ENCODE data around the gene VDR.
"Not testable (repeated sequence)": the region's sequence is repeated elsewhere in the genome, so short reads cannot be mapped to it uniquely, and the experiment has no call there.

The VDR gene

DNA sequence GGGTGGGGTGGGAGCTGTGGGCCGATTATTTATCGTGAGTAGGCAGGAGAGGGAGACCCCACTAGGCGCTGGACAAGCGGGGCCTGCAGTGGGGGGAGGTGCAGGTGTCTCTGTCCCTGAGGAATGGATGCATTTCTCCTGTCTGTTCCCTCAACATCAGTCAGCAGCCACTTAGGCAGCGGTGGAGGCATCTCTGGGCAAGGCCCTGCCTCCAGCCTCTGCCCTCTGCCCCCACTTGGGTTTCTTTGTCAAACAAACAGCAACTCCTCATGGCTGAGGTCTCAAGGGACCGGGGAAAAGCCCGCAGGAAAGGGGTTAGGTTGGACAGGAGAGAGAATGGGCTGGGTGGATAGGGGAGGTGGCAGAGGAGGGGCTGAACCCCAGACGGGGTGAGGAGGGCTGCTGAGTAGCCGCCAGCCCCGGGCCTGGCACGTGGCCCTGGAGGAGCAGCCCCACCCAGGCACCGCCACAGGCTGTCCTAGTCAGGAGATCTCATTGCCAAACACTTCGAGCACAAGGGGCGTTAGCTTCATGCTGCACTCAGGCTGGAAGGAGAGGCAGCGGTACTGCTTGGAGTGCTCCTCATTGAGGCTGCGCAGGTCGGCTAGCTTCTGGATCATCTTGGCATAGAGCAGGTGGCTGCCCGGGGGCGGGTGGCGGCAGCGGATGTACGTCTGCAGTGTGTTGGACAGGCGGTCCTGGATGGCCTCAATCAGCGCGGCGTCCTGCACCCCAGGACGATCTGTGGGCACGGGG lies 60.4 kb downstream of the VDR start:
- DNase-seq: no peak

DNA sequence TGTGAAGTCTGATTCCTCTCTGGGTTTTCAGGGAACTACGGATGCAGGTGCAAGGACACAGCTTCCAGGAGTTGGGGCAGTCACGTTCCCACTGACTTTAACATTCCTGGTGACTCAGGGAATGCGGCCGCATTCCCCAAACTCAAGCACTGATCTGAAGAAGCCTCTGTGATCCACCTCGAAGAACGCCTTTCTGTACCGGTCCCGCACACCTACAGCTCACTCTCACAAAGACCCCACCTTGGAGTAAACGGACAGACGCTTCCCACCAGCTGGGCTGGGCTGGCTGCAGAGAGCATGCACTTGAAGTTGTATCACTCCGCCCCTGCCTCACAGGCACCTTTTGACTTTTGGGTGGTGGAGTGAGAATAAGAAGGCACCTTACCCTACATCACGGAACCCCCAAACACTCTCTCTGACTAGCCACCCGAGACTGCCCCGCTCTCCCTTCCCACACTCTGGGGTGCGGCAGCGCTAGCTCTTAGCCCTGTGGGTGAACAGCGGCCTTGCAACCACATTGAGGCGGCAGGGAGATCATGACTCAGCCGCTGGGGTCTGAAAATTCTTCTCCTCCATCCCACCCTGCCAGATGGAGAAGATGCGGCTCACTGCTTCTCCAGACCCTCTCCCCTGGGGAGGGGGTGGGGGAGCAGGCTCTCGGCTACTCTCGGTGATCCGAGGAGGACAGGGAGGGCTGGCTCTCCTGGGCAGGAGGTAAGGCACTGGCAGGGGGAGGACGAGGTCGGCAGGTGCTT lies 61.4 kb downstream of the VDR start:
- no peak for DNase-seq

DNA sequence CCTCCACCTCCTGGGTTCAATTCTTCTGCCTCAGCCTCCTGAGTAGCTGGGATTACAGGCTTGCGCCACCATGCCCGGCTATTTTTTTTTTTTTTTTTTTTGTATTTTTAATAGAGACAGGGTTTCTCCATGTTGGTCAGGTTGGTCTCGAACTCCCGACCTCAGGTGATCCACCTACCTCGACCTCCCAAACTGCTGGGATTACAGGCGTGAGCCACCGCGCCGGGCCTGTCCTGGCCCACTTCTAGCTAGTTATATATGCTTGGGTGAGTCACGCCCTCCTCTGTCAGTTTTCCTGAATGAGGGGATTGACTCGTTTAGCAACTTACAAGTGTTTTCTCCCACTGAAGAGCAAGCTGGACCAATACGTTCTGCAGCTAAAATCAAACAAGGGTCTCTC lies 62.3 kb downstream of the VDR start:
- DNase-seq: not testable (repeated sequence)

DNA sequence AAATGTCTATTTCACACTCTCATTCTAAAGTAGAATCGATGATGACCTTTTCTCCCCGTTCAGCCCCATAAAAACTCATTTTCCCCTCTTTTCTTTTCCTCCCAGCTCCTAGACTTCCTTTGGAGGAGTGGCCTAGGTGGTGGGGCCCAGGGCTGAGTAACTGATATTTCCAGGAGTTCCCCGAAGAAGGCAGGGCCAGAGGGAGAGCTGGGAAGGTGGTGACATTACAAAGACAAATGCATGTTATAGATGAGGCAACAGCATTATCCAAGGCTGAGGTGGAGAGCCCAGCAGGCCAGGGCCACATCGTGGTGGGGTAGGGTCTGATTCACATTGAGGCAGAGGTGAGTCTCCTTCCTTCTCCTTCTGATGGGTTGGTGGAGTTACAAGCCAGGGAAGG lies 62.9 kb downstream of the VDR start:
- DNase-seq: no peak

DNA sequence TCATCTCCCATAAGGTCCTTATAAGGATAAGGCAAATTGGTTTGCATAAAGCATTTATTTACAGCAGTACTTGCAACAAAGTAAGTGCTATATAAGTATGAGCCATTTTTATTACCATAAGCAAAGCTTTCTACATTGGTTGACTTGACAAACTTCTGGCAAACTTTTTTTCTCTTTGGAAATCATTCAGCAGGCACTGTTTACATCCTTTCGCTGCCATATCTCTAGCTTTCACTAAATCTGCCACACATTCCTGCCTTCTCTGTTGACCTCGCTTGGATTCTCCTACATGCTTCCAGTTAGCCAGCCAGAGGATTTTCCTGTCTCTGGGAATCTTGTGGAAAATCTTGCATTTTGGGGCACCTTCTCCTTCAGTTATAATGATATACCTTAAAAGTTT lies 63.3 kb downstream of the VDR start:
- no peak for DNase-seq

DNA sequence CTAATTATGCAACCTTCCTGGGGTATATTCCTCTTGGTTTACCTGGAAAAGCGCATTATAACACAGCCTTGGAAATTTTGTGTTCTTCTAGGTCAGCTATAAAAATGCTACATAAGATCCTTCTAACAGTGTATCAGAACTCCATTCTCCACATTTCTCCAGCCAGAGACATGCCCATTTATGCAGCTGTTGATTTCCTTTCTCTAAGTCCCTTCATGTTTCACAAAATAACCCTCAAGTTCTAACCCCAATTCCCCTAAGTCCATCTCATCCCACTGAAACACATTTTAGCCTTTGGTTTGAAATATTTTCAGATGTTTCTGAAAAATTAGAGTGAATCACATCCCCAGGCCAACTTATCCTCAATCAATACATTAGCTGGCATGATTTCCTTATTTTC lies 64.2 kb downstream of the VDR start:
- DNase-seq: no peak

DNA sequence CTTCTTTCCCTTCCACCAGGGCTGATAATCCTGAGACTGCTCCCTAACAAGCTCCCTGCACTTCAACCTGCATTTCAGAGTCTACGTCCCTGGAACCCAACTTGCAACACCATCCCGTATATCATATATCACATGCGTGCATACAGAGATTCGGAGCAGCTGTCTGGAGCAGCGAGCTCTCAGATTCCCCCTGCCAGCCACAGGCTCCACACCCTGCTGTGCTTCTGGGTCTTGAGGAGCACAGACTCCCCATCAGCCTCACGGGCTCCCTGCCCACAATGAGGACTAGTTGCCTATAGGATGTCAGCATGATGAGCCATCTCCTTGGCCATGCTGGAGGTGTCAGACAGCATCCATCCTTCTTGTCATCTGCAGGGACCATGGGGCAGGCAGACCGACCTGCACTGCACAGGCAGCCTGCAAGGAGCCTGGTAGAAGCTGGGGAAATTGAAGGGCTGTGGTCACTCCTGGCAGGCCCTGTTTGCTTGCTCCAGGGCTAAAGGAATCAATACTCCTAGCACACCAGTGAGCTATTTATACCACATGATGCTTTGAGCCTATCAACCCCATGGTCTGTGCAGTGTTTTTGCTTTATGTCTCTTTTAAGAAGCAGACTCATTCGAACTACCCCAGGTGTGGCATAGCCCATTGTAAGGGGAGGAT lies 65.4 kb downstream of the VDR start:
- no peak for DNase-seq

DNA sequence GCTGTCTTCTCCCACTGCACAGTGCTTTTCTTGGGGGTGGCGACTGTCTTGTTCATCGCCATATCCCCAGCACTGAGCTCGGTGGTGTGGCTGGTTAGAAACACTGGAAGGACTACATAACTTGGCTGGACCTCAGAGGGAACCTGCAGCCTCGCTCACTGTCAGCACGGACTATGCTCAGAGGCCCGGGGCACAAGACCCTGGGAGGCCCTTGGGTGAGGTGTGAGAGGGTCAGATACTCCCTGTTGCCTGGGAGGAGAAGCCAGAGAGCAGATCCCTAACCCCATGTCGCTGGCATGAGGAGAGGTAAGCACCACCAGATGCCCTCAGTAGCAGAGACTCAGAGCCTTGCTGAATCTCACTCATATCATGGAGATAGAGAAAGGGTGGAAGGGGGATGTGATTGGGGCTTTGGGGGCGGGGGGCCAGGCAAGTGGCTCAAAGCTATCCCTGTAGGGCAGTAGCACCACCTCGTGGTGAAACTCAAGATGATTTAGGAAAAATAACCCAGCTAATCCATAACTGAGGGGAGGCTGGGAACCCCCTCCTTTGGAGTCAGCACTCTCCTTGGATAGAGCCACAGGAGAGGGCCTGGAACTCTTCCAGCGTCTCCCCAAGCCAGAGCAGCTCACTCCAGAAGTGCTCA lies 66.4 kb downstream of the VDR start:
- no peak for DNase-seq

DNA sequence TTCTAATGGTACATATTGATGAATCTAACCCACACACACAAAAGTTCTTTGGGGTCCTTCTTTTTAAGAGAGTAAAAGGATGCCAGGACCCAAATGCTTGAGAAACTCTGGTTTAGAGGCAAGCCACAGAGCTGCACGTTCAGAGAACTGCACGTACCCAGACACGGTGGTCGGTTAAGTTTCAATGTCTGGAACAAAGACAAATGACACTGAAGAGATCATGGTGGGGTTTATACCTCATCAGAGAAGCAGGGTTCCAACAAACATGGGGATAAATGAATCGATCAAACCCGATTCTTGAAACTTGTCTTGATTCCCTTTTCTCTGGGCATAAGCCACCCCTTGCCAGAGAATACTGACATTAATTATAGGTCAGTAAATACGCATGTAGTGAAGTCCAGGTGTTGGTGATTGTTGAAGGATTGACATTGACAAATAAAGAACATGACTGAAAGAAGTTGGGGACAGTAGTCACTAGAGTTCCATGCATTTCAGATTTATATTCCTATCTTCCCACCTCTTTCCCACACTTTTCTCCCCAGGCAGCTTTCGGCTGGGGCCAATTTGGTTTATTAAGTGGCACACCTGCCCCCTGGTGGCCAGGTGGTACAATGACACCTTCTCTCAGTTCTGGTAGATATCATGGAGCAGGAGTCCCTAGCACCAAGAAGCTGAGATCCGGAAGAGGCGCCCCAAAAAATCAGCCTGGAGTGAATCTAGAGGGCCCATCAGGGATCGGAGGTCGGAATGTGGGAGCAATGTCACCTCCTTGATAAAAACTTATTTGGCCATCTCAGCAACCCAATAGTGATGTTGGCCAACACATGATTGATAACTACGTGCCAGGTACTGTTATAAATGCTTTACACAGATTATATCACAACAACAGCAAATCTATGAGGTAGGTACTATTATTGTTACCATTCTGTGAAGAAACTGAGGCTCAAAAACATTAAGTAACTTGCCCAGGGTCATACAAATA lies 67.3 kb downstream of the VDR start:
- peak; percentile 65 for DNase-seq

DNA sequence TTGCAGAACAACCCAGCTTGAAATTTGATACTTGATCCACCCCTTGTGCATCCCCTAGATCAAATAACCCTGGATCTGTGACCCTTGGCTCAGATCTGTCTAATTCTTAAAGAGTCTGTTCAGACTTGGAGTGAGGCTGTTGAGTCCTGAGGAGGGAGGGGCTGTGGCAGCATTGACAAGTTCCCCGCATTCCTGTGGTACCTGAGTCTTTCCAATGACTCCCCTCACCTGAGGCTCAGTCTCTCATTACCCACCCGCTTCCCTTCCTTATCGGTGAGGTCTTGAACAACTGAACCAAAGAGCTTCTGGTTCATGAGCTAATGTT lies 69.0 kb downstream of the VDR start:
- no peak for DNase-seq

DNA sequence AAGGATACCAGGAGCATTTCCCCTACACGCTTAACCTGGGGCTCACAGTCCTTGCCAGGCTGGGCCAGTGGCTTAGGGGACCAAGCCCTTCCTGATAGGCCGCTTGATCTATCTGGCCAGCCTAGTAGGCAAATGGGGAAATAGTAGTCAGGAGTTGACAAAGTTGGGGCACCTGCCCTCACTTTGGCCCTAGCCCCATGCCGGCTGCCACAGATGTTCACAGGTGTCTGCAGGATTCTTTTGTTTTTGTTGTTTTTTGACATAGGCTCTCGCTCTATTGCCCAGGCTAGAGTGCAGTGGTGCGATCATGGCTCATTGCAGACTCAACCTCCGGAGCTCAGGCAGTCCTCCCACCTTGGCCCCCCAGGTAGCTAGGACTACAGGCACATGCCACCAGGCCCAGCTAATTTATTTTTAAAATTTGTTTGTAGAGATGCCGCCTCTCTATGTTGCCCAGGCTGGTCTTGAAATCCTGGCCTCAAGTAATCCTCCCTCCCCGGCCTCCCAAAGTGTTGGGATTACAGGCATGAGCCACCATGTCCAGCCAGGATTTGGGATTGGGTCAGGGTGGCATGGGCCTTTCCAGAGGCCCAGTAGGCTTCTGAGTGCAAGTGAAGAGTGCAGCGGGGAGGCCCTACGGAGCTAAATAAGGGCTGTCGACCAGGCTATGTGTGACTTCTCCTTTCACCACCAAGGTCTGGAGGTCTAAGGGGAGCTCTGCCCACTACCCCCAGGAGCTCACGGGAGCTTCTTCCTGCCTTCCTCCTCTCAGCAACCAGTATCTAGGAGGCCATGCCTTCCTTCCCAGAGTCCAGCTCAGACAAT lies 69.6 kb downstream of the VDR start:
- DNase-seq: no peak

DNA sequence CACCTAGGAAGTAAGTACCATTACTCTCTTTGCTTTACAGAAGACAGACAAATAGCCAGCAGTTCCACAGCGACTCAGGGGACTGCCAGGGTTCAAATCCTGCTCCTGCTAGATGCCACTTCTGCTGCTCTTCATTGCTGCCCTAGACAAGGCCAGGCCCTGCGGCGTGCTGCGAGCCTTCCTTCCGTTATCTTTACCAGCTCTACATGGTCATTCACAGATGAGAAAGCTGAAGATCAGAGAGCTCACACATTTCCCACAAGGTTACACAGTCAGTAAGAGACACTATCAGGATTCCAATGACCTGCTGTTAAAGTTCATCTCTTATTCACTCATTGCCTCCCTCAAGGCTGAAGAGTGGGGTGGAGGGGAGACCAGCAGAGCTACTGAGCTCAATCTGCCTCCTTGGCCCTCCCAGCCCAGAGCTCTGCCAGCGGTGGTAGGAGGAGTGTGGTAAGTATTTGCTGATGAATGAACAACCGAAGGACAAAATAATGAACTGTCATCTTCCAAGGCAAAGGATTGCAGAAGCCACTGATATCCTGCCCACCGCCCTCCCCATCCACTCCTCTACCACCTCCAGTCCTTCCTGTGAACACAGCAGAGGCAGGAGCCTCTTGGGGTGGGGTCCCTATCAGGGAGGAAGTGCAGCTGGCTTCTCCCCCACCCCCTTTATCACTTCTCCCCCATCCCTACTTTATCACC lies 70.4 kb downstream of the VDR start:
- DNase-seq: no peak

DNA sequence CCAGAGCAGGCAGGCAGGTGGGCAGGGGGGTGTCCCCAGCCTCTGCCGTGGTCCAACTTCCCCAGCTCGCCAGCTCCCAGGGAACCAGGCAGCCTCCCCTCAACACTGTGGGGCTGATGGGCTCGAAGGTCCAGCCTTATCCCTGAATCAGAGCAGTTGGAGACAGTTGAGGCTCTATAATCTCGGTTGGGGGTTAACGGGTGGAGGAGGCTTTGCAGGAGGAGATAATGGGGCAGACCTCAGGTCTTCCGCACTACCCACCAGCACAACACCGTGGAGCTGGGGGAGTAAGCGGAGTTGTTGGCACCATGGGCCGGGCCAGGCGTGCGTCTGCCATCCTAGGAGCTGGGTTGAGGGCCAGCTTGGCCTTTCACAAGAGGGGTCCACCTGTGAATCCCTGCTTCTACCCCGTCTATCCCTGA lies 71.2 kb downstream of the VDR start:
- DNase-seq: no peak

DNA sequence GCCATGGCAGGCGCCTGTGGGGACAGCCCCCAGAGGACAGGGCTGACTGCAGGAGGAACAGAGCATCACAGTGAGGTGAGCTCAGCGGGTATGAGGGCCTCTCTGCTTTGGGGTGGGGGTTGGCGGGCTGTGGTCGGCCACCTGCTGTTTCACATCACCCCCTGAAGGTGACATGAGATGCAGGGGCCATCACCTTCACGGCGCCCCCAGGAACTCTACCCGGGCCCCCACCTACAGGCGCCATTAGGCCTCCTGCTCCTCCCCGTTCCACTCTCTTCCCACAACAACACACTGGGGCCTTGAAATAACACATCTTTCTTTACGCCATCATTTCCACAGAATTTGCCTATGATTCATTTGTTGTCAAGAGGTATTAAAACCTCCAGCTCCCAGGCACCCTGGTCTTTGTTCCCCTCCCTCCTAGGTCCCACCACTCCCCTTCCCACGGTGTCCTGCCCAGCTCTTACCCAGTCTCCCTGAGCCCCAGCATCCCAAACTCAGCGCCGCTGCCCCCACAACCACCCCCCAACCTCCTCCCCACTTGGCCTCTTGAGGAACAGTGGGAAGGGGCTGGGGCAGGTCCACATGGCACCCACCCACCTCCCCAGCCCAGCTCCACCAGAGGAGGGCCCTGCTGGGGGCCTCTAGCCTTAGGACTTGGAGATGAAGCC lies 72.4 kb downstream of the VDR start:
- DNase-seq: no peak

DNA sequence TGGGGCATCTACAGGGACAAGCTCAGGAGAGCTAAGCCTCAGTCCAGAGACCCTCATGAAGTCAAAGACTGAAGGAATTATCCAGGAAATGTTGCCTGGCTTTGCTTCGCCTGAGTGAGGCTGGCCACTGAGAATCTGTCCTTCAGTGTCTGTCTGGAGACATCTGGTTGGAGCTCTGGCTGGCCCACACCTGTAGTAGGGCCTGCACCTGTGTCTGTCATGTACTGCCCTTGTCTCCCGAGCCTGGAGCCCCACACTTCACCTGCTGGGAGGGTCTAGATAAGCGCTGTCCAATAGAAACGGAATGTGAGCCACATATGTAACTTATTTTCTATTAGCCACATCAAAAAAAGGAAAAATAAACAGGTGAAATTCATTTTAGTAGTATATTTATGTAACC lies 75.2 kb downstream of the VDR start:
- DNase-seq: no peak

DNA sequence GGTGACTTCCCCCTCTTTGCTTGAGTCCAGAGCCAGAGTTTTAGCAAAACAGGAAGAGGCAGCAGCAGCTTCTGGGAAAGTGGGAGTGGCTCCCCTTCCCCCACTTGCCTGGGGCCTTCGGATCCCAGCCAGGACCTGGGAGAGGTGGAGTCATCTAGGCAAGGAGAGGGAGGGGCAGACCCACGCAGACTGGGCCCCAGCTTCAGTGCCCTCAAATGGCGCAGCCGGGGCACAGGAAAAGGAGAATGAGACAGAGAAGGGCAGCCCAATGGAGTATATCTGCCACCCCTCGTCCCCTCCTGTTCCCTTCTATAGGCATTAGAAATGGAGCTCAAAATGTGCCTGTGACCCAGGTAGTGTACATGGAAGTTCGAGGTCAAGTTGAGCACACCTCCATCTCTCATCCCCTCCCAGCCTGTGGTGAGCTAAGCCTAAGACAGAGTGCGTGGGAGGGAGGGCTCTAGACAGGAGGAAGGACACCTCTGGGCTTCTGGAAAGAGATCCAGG lies 75.8 kb downstream of the VDR start:
- no peak for DNase-seq

DNA sequence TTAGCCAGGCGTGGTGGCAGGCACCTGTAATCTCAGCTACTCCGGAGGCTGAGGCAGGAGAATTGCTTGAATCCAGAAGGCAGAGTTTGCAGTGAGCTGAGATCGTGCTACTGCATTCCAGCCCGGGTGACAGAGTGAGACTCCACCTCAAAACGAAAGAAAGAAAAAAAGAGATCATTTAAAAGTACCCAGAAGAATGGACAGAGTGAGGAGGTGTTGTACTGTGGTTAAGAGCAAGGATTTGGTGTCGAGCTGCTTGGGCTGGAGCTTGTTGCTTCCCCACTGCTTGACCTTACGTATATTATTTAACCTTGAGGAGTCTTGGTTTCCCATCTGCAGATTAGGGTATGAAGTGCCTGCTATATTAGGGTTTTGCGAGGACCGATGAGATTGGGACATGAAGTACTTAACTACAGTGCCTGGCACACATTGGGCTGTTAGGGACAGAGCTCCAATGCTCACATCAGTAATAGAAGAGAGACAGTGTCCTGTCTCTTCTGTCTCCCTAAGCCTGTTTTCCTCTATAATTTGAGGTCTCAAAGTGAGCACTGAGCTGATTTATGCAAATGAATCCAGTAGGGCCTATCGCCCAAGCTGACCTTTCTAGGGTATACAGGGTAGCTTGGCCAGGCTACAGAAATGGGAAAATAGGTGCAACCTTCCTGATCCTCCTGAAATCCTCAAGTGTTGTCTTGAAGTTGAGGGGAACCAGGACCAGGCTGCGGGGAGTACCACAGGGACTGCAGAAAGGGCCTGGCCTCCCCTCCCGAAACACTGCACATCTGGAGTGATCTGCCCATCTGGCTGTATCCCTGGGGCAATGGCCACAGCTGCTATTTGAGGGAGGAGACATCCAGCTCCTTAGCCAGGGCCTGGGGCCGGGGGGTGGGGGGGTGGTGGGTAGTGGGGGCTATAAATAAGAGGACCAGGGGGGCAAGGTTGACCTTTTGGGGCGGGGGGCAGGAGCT lies 76.5 kb downstream of the VDR start:
- no peak for DNase-seq

DNA sequence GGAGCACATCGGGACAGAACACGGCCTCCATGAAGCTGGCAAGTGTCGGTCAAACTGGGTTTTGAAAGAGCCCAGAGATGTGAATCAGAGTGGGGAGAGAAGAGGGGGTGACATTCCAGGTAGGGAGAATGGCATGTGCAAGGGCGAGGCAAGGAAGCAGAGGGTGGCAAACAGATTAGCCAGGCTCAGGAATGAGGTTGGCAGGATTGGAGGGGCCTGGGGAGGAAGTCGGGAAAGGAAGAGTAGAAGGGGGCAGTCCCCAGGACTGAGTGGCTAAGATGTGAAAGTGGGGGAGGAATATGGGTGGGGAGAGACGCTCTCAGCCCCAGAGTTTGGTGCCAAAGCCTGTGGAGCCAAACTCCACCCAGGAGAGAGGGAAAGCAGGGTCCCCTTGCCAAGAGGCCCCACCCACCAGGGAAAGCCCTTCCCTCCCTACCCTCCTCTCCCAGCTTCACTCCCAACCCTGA lies 79.6 kb downstream of the VDR start:
- DNase-seq: no peak

DNA sequence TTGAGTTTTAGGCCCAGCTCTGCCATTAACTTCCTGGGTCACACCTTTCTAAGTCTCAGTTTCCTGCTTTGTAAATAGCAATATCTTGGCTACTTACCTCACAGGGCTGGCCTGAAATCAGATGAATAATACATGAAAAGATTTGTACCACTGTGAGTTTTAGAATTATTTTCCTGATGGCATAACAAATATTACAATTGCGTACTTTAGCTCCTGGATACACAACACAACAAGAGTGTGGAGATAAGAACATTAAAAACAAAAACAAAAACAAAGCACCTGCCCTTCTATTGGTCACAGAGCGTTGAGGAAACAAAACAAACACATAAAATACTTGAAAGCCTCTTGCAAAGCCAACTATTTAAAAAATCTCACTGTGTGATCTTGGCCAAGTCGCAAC lies 80.2 kb downstream of the VDR start:
- no peak for DNase-seq
